Spinal cord (tissue), 10 donors: ENCODE measurements around the gene HEXIM1. TPM values are rescaled to one million over a fixed set of nuclear protein-coding genes. Genes with fewer than 3 reads are reported as not detected.

ENCODE experiments used
- DNase-seq, 6 donors: peaks; one replicate each; pipeline versions ENCODE4 v3.0.0 to v3.0.0-alpha.2; 2013 to 2015; ENCODE audit warnings: low spot score in 6 of 6, low read depth in 4 of 6
- H3K27ac ChIP-seq: one replicate; pipeline ENCODE4 v1.5.1; 2013; ENCODE audit warnings: low read depth, low read length, control low read depth
- H3K27me3 ChIP-seq: one replicate; pipeline ENCODE4 v1.6.1; 2013; ENCODE audit warnings: low read length; ENCODE audit not compliant: control insufficient read depth, insufficient read depth
- H3K36me3 ChIP-seq: one replicate; pipeline ENCODE4 v1.6.1; 2013; ENCODE audit warnings: low read length; ENCODE audit not compliant: control insufficient read depth, insufficient read depth
- H3K4me1 ChIP-seq: one replicate; pipeline ENCODE4 v1.6.1; 2013; ENCODE audit warnings: low read length; ENCODE audit not compliant: control insufficient read depth, insufficient read depth
- H3K4me3 ChIP-seq: one replicate; pipeline ENCODE4 v1.5.1; 2013; ENCODE audit warnings: low read depth, low read length, control low read depth
- H3K9me3 ChIP-seq: one replicate; pipeline ENCODE4 v1.6.1; 2013; ENCODE audit warnings: low read length; ENCODE audit not compliant: control insufficient read depth, insufficient read depth
- WGBS: methylation state at CpG from one replicate; pipeline ENCODE4 v1.1.5; 2013; ENCODE audit warnings: missing lambda C conversion rate; ENCODE audit not compliant: insufficient coverage; 5-methylcytosine and 5-hydroxymethylcytosine counted together
- long read RNA-seq, 4 donors: transcript quantifications; one replicate each; lab custom pipeline, GENCODE V29; 2026
- polyA plus RNA-seq, 2 donors: library from polyadenylated mRNA; unstranded; fragments of 120-200 nt; gene quantifications; one replicate each; pipeline ENCODE4 v1.2.1, GENCODE V29; 2013; ENCODE audit not compliant: insufficient read length in 2 of 2
- total RNA-seq, 2 donors: library from RNA; depleted of rRNA in 1 of 2; stranded (reverse); fragments of 120-200 nt in 1 of 2; fragments of >200 nt in 1 of 2; gene quantifications; one replicate each; pipeline versions ENCODE4 v1.2.3 to v1.2.4, GENCODE V29; 2013 to 2014
- donor health status: healthy.

The HEXIM1 gene, protein sequence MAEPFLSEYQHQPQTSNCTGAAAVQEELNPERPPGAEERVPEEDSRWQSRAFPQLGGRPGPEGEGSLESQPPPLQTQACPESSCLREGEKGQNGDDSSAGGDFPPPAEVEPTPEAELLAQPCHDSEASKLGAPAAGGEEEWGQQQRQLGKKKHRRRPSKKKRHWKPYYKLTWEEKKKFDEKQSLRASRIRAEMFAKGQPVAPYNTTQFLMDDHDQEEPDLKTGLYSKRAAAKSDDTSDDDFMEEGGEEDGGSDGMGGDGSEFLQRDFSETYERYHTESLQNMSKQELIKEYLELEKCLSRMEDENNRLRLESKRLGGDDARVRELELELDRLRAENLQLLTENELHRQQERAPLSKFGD
- total RNA-seq = 10 to 100 TPM; 16.1 to 16.7 TPM
- polyA plus RNA-seq = 10 to 100 TPM; 25.6 to 28.0 TPM
- long read RNA-seq, donor 1, transcript HEXIM1-201 (1 exons, 3,600 nt) = major isoform, 55 of 55 reads
- long read RNA-seq, donor 1, partial matches to known transcripts = 0 of 55 reads
- long read RNA-seq, donor 1, other reads (novel, unspliced or antisense) = 0 of 55 reads
- long read RNA-seq, donor 2, transcript HEXIM1-201 (1 exons, 3,600 nt) = major isoform, 16 of 16 reads
- long read RNA-seq, donor 2, partial matches to known transcripts = 0 of 16 reads
- long read RNA-seq, donor 2, other reads (novel, unspliced or antisense) = 0 of 16 reads
- long read RNA-seq, donor 3, transcript HEXIM1-201 (1 exons, 3,600 nt) = major isoform, 21 of 21 reads
- long read RNA-seq, donor 3, partial matches to known transcripts = 0 of 21 reads
- long read RNA-seq, donor 3, other reads (novel, unspliced or antisense) = 0 of 21 reads
- long read RNA-seq, donor 4, transcript HEXIM1-201 (1 exons, 3,600 nt) = major isoform, 46 of 46 reads
- long read RNA-seq, donor 4, partial matches to known transcripts = 0 of 46 reads
- long read RNA-seq, donor 4, other reads (novel, unspliced or antisense) = 0 of 46 reads

DNA sequence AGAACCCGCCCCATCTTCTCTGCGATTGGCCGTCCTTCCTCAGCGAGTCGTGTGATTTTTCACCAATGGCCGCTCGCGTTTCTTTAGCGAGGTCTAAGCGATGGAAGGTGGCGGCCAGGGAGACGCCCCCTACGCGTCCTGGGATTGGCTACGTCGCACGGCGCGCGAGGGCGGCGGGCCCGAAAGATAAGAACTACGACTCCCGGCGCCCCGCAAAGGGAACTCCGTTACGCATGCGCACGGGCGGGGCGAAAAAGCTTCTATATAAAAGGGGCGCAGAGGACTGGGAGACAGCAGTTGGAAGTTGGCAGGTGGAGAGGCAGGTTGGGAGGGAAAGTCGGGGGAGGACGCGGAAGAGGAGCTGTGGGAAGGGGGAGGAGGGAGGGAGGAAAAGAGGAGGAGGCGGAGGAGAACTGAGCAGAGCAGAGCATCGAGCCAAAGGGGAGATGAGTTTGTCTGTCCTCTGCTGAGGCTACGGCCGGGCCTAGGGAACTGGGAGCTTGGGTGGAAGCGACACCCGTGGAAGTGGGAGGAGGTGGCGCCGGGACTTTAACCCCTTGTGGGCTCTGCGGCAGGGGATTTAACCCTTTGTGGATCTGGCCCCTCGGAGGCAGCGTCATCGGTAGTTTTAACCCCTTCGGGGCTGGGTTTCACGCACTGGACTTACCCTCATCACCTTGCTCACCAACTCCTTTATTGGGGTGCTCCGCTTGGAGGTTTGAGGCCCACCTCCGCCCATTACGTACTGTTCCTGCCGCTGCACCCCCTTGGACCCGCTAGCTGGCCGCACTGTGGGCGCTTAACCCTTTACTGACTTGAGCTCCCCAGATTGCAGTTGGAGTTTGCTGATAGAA, at the start of gene HEXIM1:
Gene HEXIM1, plus strand, starts transcription at position 293 of the 854 bp plus-strand sequence. CDS start 716 bp downstream, outside the sequence.
- H3K36me3 ChIP-seq = peaks cover 4% of the 10 kb centered on the region
- DNase-seq = peak; percentile 99 to 100 (median 100)
- peak within 1 kb of the TSS; percentile 99 for H3K27ac ChIP-seq
- H3K9me3 ChIP-seq = no peaks in the 10 kb centered on the region
- WGBS = 0% methylated on average over 57 of the region's 58 CpGs
- H3K4me3 ChIP-seq = peak within 1 kb of the TSS; percentile 92
- H3K27me3 ChIP-seq = no peaks in the 10 kb centered on the region
- H3K4me1 ChIP-seq = peaks cover 47% of the 10 kb centered on the region

DNA sequence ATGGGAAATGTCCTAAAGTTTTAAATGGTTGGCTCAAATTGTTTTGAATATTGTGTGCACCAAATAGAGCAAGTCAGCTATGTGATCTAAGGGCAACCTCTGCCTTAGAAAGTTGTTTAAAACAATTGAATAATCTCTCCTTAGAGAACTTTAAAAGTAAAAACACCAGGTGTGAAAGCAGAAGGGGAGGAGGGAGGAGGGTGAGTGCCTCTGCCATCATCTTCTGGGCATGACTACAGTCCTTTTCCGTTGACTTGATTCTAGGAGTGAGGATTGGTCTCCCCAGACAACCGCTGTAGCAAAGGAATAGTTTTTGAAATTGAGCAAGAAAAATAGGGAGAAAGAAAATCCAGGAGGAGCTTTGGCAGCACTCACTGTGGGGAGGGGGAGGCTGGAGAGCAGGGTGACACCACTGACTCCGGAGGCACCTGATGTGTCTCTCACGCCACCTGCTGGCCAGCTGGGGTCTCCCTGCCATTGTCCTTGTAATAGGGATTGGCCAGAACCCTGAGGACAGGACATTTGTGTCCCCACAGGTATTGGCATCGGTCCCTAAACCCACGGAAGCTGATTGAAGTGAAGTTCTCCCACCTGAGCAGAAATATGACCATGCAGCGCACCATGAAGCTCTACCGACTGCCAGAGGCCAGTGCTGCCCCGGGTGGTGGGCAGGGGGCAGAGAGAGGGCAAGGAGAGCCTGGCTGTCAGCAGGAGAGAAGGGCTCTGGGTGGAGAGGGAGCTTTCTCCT, 49.2 kb upstream of the HEXIM1 start:
- Histone ChIP-seq H3K27me3 (no peaks in the 10 kb centered on the region), H3K9me3 (no peaks in the 10 kb centered on the region), H3K4me1 (peaks cover 32% of the 10 kb centered on the region), H3K27ac (peak overlapping the region; percentile 57), H3K36me3 (peaks cover 89% of the 10 kb centered on the region), H3K4me3 (no peak overlapping the region)
- DNase-seq = peak in 4 of 6 donors; percentile 74 to 92 (median 82)
- 38% methylated on average over 9 of the region's 9 CpGs for WGBS

DNA sequence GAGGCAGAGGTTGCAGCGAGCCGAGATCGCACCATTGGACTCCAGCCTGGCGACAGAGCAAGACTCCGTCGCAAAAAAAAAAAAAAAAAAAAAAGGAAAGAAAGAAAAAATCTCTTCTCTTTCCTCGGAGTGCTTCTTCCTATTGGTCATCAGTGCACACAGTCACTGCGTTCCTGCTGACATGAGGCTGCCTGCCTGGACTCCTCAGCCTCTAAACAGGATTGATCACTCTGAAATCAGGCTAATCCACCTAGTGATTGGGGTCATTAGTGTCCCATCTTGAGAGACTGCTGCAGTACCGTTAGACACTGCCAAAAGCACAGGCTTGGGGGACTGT, 46.8 kb upstream of the HEXIM1 start:
- Histone ChIP-seq H3K27ac (no peak overlapping the region), H3K27me3 (no peaks in the 10 kb centered on the region), H3K36me3 (peaks cover 90% of the 10 kb centered on the region), H3K9me3 (no peaks in the 10 kb centered on the region), H3K4me3 (no peak overlapping the region), H3K4me1 (peaks cover 30% of the 10 kb centered on the region)
- no peak for DNase-seq
- WGBS = 83% methylated on average over 3 of the region's 9 CpGs

DNA sequence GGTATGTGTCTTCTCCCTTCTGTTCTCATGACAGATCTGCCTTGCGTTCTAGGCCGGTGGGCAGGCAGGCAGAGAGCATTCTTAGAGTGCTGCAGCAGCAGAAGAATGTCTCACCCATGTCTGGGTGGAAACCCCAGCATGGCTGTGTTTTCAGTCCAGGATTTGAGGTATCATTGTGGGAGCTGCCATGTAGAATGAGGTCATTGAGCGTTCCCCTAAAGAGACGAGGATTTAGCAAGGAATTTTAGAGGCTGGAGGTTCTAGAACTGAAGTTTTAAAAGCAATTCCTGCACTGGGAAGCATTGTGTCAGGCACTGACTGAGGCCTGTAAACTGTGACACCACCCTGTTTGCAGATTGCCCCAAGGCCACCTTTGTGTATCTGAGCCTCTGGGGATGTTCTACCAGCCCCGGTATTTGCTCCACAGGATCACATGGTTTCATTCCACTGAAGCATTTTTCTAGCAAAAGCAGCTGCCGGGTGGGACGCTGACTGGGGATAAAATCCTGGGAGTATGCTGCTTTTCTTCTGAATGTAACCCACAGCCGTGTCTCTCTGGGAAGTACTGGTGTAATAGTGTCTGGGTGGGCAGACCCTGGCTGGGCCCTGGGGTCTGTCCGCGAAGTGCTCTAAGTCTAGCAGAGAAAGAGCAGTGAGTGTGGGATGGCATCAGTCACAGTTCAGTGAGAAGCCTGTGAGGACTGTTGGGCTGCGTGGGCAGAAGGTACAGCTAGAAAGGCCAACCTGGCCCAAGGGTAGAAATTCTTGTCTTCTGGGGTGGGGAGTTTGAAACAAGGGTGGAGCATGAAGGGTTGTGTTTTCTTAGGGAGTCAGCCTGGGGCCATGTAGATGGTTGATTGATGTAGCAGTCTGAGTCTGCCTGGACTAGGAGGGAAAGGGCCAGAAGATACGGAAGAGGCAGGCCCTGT, 46.1 kb upstream of the HEXIM1 start:
- 89% methylated on average over 12 of the region's 12 CpGs for WGBS
- Histone ChIP-seq H3K4me3 (no peak overlapping the region), H3K27ac (peak overlapping the region; percentile 37), H3K27me3 (no peaks in the 10 kb centered on the region), H3K4me1 (peaks cover 30% of the 10 kb centered on the region), H3K36me3 (peaks cover 90% of the 10 kb centered on the region), H3K9me3 (no peaks in the 10 kb centered on the region)
- DNase-seq = no peak

DNA sequence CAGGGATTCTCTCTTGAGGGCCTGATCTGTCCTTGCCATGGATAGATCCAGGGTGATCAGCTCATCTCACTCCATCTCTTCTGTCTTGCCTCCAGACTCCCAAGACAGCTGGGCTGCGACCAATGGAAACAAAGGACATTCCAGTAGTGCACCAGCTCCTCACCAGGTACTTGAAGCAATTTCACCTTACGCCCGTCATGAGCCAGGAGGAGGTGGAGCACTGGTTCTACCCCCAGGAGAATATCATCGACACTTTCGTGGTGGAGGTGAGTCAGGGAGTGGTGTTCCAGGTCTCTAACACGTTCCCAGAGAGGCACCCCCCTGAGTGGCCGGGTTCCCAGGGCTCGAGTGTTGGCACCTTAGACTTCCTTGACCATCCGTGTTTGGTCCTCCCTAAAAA, 45.4 kb upstream of the HEXIM1 start:
- H3K4me1 ChIP-seq = peaks cover 24% of the 10 kb centered on the region
- H3K4me3 ChIP-seq = no peak overlapping the region
- H3K9me3 ChIP-seq = no peaks in the 10 kb centered on the region
- DNase-seq = no peak
- 93% methylated on average over 8 of the region's 9 CpGs for WGBS
- no peaks in the 10 kb centered on the region for H3K27me3 ChIP-seq
- peak overlapping the region; percentile 37 for H3K27ac ChIP-seq
- peaks cover 90% of the 10 kb centered on the region for H3K36me3 ChIP-seq

DNA sequence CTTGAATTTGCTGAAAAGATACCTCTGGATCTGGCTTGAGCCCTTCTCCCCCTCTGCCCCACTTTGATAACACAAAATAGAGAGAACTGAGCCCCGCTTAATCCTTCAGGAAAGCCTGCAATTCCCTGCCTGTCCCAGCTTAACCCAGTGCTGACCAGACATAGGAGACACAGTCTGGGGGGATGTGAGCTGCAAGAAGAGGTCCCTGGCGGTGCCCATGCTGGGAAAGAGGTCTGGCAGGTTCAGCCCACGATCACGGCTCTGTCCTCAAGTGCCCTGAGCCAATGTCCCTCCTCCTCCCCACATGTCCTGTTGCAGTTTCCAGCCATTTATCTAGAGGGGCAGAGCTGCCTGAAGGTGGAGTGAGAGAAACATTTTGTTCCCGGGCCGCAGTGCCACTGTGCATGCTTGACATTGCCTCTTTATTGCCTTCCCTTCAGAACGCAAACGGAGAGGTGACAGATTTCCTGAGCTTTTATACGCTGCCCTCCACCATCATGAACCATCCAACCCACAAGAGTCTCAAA, 44.9 kb upstream of the HEXIM1 start:
- Histone ChIP-seq H3K36me3 (peaks cover 90% of the 10 kb centered on the region), H3K27me3 (no peaks in the 10 kb centered on the region), H3K27ac (no peak overlapping the region), H3K9me3 (no peaks in the 10 kb centered on the region), H3K4me3 (no peak overlapping the region), H3K4me1 (peaks cover 19% of the 10 kb centered on the region)
- 95% methylated on average over 3 of the region's 9 CpGs for WGBS
- DNase-seq = no peak

DNA sequence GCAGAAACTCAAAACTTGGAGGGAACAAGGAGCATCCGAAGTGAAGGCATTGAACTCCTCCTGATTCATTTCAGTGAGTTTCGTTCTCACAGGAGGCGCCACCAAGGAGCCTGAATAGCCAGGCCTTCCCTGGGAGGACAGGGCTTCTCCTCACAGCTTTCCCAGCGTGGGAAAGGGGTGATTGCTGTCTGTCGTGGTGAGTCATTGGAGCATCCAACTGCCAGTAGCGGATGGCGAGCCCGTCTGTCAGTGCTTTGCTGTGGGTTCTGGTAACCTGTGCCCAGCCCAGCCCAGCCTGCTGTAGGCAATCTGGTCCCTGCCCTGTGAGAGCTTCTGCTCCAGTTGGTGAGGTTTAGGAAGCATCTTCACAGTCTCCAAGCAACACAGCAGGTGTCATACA, 44.2 kb upstream of the HEXIM1 start:
- DNase-seq = no peak
- WGBS = 94% methylated on average over 8 of the region's 8 CpGs
- Histone ChIP-seq H3K4me3 (no peak overlapping the region), H3K27me3 (no peaks in the 10 kb centered on the region), H3K4me1 (peaks cover 15% of the 10 kb centered on the region), H3K27ac (no peak overlapping the region), H3K36me3 (peaks cover 90% of the 10 kb centered on the region), H3K9me3 (no peaks in the 10 kb centered on the region)

DNA sequence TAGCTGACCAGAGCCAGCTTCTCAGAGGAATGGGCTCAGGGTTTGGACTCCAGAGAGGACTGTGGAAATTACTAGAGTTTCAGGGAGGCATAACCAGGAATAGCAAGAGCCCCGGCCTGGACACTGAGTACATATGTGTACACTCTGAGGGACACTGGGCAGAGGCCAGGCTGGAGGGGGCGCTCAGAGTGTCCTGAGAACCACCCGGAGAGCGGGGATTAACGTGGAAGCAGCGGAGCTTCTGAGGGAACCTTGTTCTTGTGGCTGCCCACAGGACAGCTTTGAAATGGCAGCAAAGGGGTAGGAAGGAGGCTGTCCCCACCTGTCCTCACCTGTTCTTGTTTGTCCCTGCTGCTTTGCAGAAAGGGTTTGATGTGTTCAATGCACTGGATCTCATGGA, 43.8 kb upstream of the HEXIM1 start:
- DNase-seq = no peak
- Histone ChIP-seq H3K27ac (no peak overlapping the region), H3K27me3 (no peaks in the 10 kb centered on the region), H3K4me3 (no peak overlapping the region), H3K4me1 (peaks cover 15% of the 10 kb centered on the region), H3K36me3 (peaks cover 88% of the 10 kb centered on the region), H3K9me3 (no peaks in the 10 kb centered on the region)
- 90% methylated on average over 6 of the region's 6 CpGs for WGBS
